HG03354 (cell line): ENCODE results near the gene LHX1.

ENCODE experiments used
- ATAC-seq: cut with Tn5 transposase; IDR thresholded peaks from one replicate; pipeline ENCODE4 v1.9.1; 2021; ENCODE audit warnings: mild to moderate bottlenecking; ENCODE audit not compliant: unreplicated experiment, poor library complexity, severe bottlenecking

The LHX1 gene

GRCh38 chr17:36937001-36937958, at the start of gene LHX1:
Gene LHX1, plus strand, starts transcription at chr17:36937475. Its CDS starts 723 bp downstream, at chr17:36938198.
- no peak for ATAC-seq

DNA sequence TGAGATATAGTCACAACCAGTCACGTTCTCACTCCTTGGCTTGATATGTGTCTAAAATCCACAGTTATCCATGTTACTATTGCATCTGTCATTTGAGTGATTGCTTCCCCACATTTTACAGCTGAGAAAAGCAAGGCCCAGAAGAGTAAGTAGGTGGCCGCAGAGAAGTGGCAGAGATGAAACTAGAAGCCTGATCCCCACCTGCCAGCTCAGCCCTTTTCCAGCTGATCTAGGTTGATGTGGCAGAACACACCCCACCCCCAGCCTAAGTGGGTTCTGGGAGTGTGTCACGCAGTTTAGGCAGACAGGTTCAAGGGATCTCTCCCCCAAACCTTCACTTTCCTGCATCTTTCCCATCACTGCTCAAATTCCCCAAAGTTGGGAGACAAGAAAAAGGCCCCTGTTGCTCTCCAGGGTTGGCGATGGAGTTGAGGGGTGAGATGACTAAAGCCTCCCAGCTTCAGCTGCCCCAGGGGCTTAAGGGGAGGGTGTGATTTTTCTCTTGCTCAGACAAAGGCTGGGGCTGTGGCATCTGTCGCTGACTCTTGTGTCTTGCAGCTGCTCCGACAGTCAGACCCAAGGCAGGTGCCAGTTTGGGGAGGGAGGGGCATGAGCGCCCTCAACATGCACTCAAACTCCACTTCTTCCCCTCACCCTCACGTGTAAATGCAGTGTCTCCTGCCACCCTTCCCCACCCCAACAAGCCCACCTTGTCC, 48.9 kb upstream of the LHX1 start:
- no peak for ATAC-seq

- no peak for ATAC-seq
These were observed 47.4 kb upstream of the LHX1 start for GRCh38 chr17:36889770-36890349.

DNA sequence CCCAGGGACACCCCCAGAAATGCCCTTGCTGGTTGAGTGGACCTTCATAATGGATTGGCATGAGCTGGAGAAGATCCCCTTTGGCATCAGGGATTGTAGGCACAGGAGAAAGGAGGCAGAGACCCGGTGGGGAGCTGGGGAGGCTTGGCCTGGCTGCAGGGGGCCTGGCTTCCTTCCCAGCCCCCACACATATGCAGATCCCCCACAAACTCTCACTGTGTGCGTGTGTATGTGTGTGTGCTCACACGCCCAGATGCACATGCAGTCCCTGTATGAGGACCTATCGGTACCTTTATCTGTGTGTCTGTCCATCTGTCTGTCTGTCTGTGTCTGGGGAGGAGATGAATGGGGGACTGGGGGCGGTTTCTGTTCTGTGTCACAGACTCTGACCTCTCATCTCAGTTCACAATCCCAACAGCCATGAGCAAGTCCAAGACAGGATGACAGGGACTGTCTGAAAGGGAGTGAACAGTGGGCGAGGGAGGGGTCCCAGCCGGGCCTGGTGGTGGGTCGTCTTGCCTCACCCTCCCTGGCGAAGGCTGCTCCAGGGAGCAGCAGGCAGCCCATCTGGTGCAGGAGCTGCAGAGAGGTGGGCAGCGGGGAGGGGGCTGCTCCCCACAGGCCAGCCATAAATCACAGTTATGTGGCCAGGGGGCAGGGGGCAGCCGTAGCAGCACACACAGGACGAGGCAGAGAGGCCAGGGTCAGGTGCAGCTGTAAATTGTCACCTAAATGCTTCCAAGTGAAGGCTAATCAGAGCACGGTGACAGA, 46.7 kb upstream of the LHX1 start:
- no peak for ATAC-seq

DNA sequence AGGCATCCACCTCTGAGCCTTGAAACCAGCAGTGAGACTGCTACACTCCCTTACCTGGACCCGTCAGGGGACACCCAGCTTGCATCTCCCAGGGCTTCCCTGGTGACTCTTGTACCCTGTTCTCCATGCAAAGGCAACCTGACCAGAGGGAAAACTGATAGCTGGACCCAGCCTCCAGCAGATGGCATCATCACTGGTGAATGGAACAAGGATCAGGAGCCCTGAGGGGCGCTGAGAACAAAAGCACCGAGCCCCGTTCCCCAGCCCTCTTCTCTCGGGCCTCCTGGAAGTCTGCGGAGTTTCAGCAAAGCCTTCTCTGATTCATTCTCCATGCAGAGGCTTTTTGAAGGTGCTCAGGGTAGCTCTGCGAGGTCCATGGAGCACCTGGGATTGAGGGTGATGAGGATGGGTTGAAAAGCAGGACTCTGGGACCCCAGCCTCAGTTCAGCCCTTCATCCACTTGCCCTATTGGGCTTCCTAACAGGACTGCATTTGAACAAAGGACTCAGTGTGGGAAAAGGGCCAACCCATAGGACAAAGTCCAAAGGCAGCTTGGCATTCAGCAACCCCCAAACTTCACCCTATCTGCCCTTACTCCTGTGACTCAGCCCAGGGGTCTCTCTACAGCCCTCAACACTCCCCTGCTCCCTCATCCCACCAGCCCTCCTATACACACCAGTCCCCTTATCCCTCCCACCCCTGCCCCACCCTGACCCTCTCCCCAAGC, 45.0 kb upstream of the LHX1 start:
- no peak for ATAC-seq

DNA sequence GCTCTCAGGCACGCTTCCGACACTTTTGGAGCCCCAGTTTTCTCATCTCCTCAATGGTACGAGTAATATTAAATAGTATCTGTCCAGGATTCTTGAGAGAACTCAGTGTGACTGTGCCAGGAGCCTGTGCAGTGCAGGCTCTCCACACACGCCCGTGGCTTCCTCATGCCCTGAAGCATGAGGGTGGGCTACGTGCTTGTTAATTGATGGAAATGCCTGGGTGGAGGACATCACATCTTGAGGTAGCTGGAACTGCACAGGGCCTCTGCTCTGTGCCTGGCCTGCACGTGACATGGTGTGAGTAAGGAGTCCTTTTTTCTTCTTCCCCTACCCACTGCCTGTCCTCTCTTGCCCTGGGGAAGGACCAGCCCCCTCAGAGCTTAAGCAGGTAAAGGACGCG, 43.1 kb upstream of the LHX1 start:
- no peak for ATAC-seq

DNA sequence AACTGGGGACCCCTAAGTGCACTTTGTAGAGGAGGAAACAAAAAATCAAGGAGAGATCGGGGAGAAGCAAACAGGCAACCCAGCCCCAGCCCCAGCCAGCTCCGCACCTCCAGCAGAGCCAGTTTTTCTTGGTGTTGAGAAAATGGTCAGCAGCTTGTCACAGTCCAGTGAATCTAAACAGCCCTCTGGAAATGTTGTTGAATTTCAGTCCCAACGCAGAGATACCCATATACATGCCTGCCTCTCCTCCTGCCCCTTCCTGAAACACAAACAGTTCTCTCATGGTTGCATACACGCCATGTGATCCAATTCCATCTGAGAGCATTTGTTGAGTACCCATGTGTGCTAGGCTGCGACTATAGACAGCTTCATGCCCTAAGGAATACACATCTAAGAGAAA, 42.4 kb upstream of the LHX1 start:
- no peak for ATAC-seq

- no peak for ATAC-seq
These were observed 37.8 kb upstream of the LHX1 start for GRCh38 chr17:36899250-36900159.

GRCh38 chr17:36900160-36900512, 37.1 kb upstream of the LHX1 start:
- no peak for ATAC-seq

- no peak for ATAC-seq
These were observed 35.8 kb upstream of the LHX1 start for GRCh38 chr17:36901506-36901905.

DNA sequence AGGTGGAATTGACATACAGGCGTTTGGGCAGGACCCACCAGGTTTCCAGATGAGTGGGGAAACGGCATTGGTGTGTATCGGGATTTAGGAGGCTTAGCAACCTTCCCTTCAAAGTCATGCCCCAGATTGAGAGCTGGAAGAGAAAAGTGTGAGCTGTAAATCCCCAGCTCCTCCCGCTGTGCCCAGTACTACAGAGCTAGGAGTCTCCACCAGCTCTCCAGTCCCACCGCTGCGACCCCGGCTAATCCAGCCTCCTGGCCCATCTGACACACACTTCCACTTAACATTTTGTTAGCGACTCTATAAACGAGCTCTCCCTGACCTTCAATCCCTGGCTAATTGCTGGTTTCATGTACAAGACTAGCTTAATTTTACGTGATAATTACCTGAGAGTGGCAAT, 29.9 kb upstream of the LHX1 start:
- ATAC-seq, result no peak

DNA sequence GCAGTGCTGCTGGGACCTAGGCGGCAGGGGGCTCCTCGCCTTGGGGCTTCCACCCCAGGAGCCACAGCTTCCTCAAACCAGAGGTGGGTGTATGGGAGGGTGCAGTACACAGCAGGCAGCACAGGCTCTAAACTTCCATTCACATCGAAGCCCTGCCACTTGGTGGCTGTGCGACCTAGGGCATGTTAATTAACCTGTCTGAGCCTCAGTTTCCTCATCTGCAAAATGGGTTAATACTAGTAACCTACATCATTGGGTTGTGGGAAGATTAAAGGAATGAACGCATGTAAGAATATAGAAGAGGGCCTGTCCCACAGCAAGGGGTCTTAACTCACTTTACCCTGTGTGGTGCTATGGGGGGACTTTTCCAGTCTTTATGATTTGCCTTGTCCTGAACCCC, 26.8 kb upstream of the LHX1 start:
- no peak for ATAC-seq

DNA sequence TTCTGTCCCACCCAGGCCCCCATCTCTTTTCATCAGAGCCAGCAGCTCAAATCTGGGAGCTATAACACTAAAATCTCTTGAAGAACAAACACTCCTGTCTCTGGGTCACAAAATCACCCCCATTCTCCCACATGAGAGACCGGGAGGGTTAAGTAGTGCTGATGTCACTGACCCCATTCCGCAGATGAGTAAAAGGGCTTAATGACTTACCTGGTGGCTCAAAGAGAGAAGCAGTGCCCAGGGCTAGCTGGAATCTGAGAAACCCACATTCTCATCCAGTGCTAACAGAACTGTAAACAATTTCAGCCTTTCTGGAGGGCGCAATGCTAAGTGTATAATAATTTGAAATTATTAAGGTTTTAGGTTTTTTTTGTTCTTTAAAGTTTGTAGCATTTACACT, 26.3 kb upstream of the LHX1 start:
- no peak for ATAC-seq

DNA sequence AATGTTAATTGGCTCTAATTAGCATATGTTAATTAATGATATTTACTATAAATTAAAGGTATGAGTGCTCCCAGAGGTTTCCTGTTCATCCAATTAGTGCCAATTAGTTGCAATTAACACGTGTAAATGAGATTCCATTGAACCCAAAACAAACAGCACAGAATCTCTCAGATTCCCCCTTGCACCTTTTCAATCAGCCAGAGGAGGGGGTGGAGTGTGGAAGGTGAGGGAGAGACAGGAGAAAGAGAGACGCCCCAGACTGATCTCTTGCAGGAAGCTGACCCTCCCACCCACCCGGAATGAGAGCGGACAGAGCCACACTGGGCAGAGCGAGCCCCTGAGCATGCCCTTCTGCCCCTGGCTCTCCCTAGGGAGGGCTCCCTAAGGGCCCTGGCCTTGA, 24.1 kb upstream of the LHX1 start:
- ATAC-seq, result no peak

GRCh38 chr17:36918211-36918691, 19.0 kb upstream of the LHX1 start:
- ATAC-seq, result no peak

DNA sequence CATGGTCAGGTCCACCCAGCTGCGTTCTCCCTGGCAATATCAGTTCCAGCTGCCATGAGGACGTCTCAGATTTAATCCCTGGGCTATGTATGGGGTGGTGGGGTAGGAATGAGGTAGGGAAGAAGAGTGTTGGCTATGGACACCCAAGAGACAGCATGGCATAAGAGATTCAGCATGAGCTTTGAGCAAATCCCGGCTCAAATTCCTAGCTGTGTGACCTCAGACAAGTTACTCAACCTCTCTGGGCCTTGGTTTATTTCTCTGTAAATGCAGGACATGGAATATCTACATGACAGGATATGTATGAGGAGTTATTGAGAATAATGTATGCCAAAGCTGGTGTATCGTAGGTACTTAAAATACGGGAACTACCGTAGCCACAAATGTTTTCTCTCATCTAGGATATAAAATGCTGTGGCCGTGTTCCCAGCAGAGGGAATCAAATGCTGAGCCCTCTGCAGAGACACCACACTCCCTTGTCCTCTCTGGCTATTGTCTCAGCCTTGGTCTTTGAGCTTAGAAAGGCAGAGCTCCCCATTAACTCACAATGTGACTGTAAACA, 17.8 kb upstream of the LHX1 start:
- no peak for ATAC-seq

GRCh38 chr17:36920032-36921005, 17.0 kb upstream of the LHX1 start:
- no peak for ATAC-seq
